22Rv1 (cell line): ENCODE results near the gene KIF26B.

Experiments used
- CTCF ChIP-seq: fragments of 450-650 bp; IDR thresholded peaks from 2 replicates; pipeline ENCODE4 v1.5.1; 2017; ENCODE audit warnings: mild to moderate bottlenecking
- ZFX ChIP-seq: fragments of 450-650 bp; IDR thresholded peaks from 2 replicates; pipeline ENCODE4 v1.6.1; 2017; ENCODE audit warnings: antibody characterized with exemption, borderline replicate concordance

- TF ChIP-seq CTCF, result no peak
- TF ChIP-seq ZFX, result no peak
Measured at GRCh38 chr1:245614476-245614875, 459.7 kb downstream of the KIF26B start.
